ENCODE results near the gene WDFY2.
A peak's percentile ranks its signal among the peaks of the same experiment; 100 is the strongest.
"Not testable (repeated sequence)": the region's sequence is repeated elsewhere in the genome, so short reads cannot be mapped to it uniquely, and the experiment has no call there.

WDFY2 gene

GRCh38 chr13:51632591-51633362 lies 48.5 kb downstream of the WDFY2 start:
- DNase-seq (ENCODE audit: low read depth): no peak

GRCh38 chr13:51635137-51635878 lies 51.0 kb downstream of the WDFY2 start:
- no peak for DNase-seq (ENCODE audit: low read depth)

- DNase-seq (ENCODE audit: low read depth): no peak
Measured at GRCh38 chr13:51636349-51636890, 52.2 kb downstream of the WDFY2 start.

- DNase-seq (ENCODE audit: low read depth): no peak
Measured at GRCh38 chr13:51637852-51638215, 53.6 kb downstream of the WDFY2 start.

GRCh38 chr13:51638216-51638871 lies 54.1 kb downstream of the WDFY2 start:
- DNase-seq (ENCODE audit: low read depth): no peak

- DNase-seq (ENCODE audit: low read depth): no peak
Measured at GRCh38 chr13:51639171-51639570, 54.9 kb downstream of the WDFY2 start.

- not testable (repeated sequence) for DNase-seq (ENCODE audit: low read depth)
Measured at GRCh38 chr13:51640696-51641095, 56.4 kb downstream of the WDFY2 start.

- peak; percentile 96 for DNase-seq (ENCODE audit: low read depth)
Measured at GRCh38 chr13:51643105-51643881, 59.0 kb downstream of the WDFY2 start.

GRCh38 chr13:51643882-51644281 lies 59.6 kb downstream of the WDFY2 start:
- peak; percentile 93 for DNase-seq (ENCODE audit: low read depth)

- peak; percentile 70 for DNase-seq (ENCODE audit: low read depth)
Measured at GRCh38 chr13:51644654-51645053, 60.4 kb downstream of the WDFY2 start.

- peak; percentile 92 for DNase-seq (ENCODE audit: low read depth)
Measured at GRCh38 chr13:51645154-51645650, 60.9 kb downstream of the WDFY2 start.

GRCh38 chr13:51645761-51646670 lies 61.8 kb downstream of the WDFY2 start:
- DNase-seq (ENCODE audit: low read depth): no peak

GRCh38 chr13:51647067-51647466 lies 62.8 kb downstream of the WDFY2 start:
- no peak for DNase-seq (ENCODE audit: low read depth)

- DNase-seq (ENCODE audit: low read depth): not testable (repeated sequence)
Measured at GRCh38 chr13:51652193-51652592, 67.9 kb downstream of the WDFY2 start.

GRCh38 chr13:51659276-51660127 lies 75.2 kb downstream of the WDFY2 start:
- DNase-seq (ENCODE audit: low read depth): peak; percentile 77

GRCh38 chr13:51660813-51661212 lies 76.6 kb downstream of the WDFY2 start:
- no peak for DNase-seq (ENCODE audit: low read depth)

GRCh38 chr13:51663973-51664957 lies 80.0 kb downstream of the WDFY2 start:
- no peak for DNase-seq (ENCODE audit: low read depth)

GRCh38 chr13:51665456-51665855 lies 81.2 kb downstream of the WDFY2 start:
- no peak for DNase-seq (ENCODE audit: low read depth)
